Ecto neural progenitor cell (in vitro differentiated cells): ENCODE measurements around the gene IWS1.
"Not testable (repeated sequence)": the region's sequence is repeated elsewhere in the genome, so short reads cannot be mapped to it uniquely, and the experiment has no call there.

ENCODE experiments used
- DNase-seq: peaks from one replicate; pipeline ENCODE4 v3.0.0-alpha.2; 2018; ENCODE audit warnings: low spot score

The IWS1 gene

DNA sequence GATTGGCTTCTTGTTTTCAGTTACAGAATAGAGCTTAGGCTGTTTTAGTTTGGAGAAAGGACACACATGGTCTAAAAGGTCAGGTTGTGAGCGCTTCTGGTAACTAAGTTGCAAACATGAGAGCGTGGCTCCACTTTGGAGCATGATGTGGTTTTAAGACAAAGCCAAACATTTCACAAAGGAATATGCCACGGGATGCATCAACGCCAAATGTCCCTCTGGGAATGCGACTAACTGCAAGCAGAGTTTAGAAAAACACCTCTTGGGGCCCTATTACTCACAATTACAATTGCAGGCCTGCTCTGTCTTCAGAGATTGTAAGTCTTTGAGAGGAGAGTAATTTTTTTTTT, 34.6 kb upstream of the IWS1 start:
- DNase-seq, result no peak

DNA sequence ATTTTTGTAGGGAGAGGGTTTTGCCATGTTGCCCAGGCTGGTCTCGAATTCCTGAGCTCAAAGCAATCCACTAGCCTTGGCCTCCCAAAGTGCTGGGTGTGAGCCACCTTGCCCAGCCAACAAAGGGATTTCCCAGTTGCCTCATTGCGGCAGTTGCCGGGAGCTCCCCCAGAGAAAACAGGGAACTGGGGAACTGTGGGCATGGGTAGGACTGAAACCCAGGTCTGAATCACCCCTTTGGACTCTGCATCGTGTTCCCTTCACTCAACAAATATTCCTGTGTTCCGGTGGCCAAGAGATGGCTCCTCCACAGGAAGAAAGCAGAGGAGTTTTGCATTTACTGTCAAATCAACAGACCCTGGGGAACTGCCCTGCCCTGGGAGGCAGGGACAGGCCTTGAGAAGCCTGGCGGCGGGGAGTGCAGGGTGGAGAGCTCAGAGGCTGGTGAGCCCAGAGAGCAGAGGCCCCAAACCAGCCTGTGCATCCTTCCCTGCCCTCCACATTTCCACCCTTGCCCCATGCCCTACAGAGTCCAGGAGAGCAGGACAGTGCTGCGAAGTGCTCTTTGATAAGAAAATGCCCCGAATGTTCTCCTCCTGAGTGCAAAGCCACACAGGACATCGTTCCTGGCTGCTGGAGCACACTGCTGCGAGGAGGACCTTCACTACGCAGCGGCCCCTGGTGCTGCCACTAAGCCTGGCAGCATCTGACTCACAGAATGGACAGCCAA, 34.1 kb upstream of the IWS1 start:
- no peak for DNase-seq

DNA sequence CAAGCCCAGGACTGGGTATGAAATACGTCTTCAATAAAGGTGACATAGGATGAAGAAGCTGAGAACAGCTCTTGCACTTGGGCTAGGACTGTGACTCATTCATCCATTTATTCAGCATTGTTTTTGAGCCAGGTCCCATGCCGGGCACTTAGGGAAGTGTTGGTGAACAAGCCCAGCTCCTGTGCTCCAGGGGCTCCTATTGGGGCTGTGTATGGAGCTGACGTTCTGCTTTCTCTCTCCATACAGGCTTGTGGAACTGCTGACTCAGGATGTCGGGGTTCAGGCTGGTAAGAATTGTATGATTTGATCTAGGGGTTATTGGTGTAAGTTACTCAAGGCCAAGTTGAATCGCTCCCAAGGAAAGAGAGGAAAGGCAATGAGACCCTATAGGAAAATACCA, 33.2 kb upstream of the IWS1 start:
- DNase-seq, result no peak

DNA sequence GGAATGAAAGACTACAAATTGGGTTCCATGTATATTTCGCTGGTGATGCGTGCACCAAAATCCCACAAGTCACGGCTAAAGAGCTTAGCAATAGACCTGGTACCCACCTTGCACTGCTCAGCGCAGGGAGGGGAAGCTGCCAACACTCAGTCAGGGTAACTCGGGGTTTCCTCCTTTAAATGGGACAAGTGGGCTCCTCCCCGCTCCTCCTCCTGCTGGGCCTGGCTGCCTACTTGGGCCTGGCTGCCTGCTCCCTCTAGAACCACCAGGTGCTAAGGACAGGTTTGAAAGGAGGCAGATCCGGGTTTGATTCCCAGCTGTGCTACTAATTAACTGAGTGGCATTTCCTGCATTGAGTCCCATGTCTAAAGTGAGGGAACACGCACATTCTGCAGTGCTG, 32.6 kb upstream of the IWS1 start:
- DNase-seq, result no peak

DNA sequence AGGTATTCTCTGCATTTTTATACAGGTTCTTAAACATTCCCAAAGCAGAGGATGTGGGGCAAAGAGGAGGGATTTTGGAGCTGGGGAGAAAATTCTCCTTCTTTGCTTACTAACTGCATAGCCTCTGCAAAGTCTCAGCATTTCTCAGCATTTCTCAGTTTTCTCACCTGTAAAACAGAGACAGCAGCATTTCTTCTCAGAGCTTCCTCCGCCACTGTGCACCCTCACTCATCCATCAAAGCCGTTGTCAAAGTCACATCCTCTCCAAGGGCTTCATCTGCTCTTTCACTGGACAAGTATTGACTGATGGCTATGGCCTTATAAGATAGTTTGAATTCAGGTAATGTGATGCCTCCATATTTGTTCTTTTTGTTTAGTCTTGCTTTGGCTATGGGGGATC, 26.6 kb upstream of the IWS1 start:
- no peak for DNase-seq

DNA sequence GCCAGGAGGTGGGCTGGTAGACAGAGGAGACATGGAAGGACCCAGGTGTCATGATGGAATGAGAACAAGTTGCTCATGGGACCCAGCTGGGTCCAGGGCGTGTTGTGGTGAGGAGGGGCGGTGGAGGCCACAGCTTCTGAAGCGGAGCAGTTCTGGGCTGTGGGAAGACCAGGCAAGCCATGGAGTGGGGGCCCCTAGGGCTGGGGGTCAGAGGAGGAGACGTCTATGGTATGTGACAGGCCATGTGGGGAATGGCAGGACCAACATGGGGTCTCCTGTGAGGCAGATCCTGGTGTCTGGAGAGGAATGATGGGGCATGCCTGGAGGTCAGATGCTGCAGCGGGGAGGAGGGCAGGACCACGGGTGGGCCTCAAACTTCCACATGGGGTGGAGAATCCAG, 26.0 kb upstream of the IWS1 start:
- no peak for DNase-seq

DNA sequence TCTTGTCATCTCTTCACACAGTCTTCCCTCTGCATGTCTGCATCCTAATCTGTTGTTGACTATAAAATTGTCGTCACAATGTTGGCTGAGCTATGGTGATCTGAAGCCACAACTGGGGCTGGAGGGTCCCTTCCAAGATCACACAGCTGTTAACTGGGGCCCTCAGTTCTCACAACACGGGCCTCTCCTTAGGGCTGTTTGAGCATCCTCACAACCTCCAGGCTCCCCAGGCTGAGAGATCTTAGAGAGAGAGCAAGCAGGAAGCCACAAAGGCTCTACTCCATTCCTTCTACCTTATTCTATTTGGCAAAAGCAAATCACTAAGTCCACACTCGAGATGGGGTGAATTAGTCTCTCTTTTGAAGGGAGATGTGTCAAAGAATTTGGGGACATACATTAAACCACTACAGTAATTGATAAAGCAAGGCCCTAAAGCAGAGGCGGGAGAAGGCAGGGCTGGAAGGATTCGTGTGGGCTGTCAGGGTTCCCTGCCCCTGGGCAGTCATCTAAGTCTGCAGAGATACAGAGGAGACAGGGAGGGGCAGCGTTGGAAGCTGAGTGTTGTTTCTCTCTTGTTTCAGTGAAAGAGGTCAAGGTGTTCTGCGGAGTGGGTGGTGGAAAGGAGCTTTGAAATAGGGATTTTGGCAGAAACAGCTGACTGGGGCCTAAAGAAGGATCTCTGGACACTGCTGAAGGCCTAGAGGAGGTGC, 25.1 kb upstream of the IWS1 start:
- no peak for DNase-seq

DNA sequence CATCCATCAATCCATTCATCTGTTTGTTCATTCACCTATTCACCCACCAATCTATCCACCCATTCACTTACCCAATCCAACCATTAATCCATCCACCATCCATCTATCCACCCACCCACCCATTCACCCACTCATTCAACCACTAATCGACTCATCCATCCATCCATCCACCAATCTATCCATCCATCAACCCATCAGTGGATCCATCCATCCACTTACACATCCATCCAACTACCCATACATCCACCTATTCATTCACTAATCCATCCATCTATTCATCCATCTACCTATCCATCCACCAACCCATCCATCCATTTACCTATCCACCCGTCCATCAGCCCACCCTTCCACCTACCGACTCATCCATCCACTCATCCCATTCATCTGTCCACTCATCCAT, 20.5 kb upstream of the IWS1 start:
- no peak for DNase-seq

DNA sequence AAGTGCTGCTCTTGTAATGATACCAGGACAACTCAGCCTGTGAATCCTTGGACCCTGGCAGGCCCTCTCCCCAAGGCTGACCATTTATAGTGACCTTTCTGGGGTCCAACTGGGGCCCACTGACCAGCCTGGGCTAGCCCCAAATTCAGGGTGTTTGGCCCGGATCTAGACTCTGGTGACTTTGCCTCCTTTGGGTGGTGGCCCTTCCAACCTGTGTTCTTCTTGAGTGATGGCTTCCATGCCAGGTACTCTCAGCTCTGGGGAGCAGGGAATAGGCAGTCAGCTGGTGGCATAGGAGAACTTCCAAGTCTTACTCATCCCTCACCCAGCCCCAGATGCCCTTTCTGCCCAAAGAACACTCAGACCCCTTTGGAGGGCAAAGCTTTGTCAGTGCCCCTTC, 19.5 kb upstream of the IWS1 start:
- DNase-seq, result no peak

DNA sequence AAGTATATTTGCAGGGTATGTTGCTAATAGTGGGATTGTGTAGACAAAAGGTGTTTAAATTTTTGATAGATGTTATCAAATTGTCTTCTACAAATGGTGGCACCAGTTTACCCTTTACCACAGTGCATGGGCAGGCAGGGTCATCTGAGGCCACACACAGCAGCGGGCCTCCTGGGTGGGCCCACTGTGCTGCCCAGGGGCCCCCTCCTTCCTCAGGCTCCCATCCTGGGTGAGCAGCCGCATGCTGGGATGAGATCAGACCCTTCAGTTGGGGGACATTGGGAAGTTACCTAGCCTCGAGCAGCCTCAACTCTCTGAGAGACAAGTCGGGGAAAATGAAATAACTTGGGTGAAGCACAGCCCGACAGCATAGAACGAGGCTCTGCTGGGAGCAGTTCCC, 18.9 kb upstream of the IWS1 start:
- DNase-seq, result no peak

DNA sequence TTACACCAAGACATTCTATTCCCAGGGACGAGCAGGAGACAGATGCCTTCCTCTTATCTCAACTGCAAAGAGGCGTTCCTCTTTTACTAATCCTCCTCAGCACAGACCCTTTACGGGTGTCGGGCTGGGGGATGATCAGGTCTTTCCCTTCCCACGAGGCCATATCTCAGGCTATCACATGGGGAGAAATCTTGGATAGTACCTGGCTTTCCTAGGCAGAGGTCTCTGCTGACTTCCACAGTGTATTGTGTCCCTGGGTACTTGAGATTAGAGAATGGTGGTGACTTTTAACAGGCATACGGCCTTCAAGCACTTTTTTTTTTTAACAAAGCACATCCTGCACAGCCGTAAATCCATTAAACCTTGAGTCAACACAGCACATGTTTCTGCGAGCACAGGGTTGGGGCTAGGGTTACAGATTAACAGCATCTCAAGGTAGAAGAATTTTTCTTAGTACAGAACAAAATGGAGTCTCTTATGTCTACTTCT, 16.8 kb upstream of the IWS1 start:
- not testable (repeated sequence) for DNase-seq

DNA sequence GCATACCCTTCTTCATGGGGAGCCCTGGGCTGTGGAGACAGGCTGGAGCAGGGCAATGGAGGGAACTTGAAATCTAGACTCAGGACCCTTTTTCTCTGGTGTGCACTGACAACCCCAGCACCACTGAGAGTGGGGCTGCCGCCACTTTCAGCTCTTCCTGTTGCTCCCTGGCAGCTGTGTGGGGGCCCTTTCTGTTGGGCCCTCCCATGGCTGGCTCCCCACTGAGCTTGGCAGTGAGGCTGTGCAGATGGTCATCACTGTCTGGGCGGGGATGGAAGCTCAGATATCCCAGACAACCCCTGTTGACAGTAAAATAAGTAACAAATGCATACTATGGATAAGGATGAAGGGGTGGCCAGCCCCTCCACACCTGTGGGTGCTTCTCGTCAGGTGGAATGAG, 15.9 kb upstream of the IWS1 start:
- no peak for DNase-seq

DNA sequence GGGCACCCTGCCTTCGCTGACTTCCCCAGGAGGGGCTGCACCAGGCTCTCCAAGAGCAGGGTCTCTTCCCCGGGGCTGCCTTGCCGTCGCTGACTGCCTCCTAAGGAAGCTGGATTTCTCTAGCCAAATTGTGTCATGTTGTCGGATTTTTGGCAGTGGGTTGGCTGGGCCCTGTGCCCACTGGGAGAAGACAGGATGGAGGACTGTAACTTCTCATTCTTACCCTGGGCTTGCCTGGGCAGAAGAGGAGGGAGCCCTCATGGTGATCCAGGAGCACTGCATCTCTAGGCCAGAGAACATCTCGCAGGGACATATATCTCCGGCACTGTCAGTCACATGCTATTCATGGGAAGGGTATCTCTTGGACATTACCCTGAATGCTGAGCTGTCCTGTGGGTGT, 15.5 kb upstream of the IWS1 start:
- no peak for DNase-seq

DNA sequence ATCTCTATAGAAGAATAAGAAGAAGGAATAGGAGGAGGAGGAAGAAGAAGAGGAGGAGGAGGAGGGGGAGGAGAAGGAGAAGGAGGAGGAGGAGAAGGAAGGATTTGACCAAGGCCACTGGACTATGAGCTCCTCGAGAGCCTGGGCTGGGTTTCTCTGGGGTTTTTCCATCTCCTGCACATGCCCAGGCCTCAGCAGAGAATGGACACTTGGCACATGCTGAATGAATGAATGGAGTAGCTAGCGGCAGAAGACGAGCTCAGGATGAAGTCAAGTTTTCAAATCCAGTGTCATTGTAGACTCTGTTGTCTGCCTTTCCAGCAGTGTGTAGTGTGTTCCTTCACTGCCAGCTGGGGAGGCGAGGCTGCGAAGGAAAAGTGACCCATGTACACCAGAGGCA, 11.4 kb upstream of the IWS1 start:
- no peak for DNase-seq

DNA sequence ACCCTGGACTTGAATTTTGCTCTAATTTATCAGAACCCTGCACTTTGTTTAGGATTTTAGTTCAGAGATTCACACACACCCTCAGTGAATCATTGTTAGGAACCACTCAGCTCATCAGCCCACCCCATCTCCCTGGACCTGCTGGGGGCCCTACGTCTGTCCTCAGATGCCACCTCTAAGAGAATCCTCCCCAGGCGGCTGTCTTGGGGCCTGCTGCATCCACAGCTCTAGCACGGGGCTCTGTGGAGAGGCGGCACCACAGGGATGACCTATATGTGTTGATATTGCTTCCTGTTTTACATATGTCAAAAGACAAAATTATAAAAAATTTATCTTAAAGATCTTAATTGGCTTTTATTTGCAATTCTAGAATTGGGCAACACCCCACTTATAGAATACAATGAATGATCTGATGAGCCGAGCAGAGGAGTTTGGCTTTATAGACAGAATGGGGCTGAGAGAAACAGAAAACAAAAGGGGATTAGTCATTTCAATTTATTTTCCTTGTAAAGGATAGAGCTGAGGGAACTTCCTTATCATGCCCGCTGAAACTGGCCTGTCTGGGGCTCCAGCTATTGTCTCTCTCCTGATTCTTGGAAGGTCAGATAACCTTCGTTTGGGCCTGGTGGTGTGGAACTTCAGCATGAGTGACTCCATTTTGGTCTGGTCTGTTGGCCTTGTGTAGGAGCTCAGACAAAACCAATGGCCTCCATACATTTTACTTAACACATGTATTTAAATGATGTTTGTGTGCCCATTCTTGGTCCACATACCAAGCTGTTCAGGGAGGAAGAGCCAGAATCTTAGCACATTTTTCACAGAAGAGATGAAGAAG, 10.6 kb upstream of the IWS1 start:
- DNase-seq, result no peak

DNA sequence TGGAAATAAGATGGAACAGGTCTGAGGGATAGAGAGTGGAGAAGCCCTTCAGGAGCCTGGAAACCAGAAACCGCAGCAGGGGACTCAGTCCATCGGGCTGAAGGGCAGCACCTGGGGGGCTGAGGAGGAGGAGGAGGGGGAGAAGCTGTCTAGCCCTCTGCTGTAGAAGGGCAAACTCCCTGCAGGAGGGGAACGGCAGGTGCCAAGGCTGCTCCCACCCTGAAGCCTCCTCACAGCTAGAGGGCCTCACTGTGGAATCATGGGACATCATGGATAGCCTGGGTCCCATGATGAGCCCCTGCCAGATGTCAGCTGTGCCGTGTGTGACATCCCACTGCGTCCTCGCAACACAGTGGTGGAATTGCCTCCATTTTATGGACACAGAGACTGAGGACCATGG, 9.6 kb upstream of the IWS1 start:
- no peak for DNase-seq

DNA sequence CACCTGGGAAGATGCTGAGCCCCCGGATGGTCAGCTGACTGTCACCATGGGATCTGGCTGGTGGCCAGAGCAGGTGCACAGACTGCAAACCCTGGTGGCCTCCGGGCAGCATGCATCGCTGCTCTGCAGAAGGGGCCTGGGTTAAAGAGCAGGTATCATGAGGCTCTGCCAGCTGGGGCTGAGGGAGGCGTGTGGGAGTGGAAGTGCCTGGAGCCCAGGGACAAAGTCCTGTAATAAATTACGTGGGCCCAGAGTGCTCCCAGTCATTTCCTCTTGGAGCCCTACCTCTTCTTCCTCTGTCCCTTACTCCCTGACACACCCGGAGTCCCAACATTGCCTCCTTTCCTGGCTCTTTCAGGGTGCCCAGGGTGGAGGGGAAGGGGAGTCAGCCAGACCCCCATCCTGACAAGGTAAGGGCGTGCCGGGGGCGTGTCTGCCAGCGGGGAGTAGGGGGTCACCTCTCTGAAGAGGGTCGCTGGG, 9.2 kb upstream of the IWS1 start, which contains the start of gene MYO7B:
MYO7B (plus strand) TSS at position 262 of the 480 bp plus-strand sequence. CDS start 24,040 bp downstream, outside the sequence.
- DNase-seq, result no peak

DNA sequence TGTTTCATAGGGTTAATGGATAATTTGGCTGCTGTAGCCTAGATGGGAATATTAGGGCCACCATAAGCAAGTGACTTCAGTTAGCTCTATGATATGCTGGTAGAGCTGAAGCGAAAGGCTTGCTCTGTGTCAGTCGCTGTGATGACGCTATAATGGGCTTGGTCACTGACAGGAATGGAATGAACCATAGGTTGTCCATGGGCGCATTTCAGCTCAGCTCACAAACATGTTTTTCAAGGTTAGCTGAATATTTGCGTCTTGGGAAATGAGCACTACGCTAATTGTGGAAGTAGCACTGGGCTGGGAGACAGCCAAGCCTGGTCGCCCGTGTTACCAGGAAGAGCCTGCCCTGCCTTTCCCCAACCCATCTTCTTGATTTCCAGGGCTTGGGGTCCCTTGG, 6.0 kb upstream of the IWS1 start:
- no peak for DNase-seq

DNA sequence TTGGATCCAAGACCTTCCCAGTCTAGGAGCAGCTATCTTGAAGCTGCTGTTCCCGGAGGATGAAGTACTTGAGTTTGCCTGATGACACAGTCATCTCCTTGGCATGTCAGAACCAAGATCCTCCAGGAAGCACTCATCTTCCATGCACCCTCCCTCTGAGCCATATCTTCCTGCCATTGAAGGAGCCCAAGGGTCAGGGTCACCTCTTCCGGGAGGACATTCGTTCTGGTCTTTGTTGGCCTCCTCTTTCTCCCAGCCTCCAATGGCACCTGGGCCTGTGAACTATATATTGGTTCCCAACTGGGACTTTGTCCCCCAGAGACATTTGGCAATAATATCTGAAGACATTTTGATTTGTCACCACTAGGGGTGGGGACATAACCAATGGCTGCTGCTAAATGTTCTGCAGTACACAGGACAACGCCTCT, 4.9 kb upstream of the IWS1 start:
- DNase-seq, result no peak

DNA sequence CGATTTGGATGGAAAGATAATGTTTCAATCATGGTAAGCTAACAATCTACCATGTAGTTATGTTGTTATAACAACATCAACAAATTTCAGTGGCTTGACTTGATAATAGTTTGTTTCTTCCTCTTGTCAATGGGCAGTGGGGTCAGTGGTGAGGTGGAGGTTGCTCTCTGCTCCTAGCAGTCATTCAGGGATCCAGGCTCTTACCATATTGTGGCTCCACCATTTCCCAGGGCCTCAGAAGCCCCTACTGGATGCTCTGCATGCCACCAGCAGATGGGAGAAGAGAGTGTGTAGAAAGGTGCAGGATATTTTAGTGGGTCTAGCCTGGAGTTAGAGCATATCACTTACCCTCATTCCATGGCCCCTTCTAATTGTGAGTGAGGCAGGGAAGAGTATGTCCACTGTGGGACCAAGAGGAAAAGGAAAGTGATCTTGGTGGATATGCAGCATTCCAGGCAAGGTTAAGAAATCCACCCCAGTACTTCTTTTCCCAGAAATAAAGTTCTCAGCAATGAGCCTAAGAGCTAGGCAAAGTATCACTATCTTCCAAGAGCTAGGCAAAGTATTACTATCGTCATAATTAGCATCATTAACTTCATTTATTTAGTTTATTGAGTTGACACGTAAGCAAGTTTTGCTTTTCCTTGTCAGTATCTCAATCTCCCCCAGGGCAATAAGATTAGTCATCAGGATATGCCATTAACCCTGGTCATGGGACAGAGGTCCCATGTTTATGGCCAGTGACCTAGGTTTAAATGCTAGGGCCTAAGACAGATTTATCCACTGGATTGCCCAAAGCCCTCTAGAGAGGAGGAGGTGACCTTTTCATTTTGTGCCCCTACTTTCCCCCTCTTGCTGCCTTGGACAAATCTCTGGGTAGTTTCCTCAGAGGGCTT, 4.2 kb upstream of the IWS1 start:
- DNase-seq, result no peak

DNA sequence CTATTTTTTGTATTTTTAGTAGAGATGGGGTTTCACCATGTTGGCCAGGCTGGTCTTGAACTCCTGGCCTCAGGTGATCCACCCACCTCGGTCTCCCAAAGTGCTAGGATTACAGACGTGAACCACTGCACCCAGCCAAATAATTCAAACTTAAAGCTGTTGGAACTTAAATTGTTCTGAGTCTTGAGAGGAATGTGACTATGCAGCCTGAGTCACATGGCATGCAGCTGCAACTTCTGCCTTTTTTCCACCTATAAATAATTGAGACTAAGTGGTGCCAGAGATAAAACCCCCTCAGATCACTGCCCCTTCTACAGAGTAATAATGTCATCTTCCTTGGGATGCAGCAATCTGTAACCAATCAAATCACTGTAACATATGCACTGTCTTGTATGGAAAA, 3.1 kb upstream of the IWS1 start:
- DNase-seq, result not testable (repeated sequence)

DNA sequence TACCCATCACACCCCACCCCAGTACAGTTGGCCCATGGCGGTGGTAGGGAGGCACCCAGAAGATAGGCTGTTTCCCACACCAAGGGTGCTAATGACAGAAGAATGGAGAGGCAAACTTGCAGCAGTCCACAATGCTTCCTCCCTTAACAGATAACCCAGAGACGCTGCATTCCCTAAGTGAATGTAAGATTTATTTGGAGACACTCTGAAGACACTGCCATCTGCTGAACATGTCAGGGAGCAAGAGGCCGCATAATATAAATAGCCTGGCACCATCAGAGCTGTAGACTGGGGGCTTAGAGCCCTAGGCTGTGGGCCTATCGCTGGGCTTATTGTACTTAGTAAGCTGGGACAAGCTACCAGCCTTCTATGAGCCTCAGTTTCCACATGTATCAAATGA, 2.2 kb upstream of the IWS1 start:
- DNase-seq, result no peak
